Limb (tissue), 2 donors: ENCODE results near the gene UCN2.

Experiments
- DNase-seq, 2 donors: peaks; one replicate each; pipeline ENCODE4 v3.0.0-alpha.2; 2016; ENCODE audit errors: extremely low spot score in 2 of 2

Gene UCN2

GRCh38 chr3:48563382-48563918, at the start of gene UCN2:
Gene UCN2, minus strand, starts transcription at chr3:48563781. Its CDS starts 657 bp downstream, at chr3:48563124.
- no peak for DNase-seq

GRCh38 chr3:48612309-48612708, 48.7 kb upstream of the UCN2 start:
- no peak for DNase-seq

- peak; percentile 95 for DNase-seq
Observed at GRCh38 chr3:48609088-48610005, 45.8 kb upstream of the UCN2 start, which contains the start of gene UQCRC1. Gene UQCRC1, minus strand, starts transcription at chr3:48609646. Its CDS starts 26 bp downstream, at chr3:48609620.

DNA sequence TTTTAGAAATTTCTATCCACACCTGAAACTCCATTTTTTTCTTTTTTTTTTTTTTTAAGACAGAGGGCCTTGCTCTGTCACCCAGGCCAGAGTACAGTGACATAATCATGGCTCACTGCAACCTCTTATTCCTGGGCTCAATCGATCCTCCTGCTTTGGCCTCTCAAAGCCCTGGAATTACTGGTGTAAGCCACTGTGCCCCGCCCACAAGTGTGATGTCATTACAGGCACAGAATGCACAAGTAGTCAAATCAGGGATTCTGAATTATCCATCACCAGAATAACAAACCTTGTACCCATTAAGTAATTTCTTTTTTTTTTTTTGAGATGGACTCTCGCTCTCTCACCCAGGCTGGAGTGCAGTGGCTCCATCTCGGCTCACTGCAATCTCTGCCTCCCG, 43.9 kb upstream of the UCN2 start:
- no peak for DNase-seq

- no peak for DNase-seq
Observed at GRCh38 chr3:48601622-48601994, 38.0 kb upstream of the UCN2 start.

DNA sequence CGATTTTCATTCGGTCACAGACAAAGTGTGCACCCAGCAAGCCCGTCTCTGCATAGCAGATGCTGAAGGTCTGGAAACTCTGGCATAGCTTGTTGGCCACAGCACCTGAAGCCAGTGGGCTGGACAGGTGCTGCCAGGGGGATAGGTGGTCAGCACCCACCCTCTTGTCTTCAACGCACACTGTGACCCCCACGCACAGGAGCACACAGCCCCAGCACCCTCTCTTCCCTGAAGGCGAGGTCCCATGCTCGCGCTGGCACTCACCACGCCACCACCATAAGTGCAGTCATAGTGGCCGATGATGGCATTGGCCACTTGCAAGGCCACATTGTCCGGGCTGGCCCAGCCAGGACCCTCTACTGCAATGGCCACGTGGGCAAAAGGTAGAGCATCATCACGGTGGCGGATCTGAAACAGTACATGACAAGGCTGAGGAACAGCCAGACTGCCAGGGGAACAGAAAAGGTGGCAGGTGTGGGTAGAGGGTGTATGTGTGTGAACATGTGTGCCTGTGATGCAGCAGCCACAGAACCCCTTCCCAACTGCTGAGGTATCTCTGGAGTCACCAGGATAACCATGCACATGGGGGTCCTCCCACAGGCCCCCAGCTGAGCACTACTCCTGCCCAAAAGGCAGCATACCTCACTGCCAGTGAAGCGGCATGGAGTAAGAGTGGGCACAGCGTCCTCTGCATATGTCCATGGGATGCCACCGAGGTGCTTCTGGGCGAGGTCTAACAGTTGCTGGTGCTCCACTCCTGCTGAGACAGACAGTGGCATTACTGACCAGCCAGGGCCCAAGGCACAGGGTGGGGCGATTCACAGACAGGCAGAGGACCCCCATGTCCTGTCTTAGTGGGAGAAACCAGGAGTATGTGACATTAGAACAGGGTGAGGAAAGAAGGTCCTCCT, 37.4 kb upstream of the UCN2 start:
- no peak for DNase-seq

- no peak for DNase-seq
Observed at GRCh38 chr3:48599509-48600285, 36.1 kb upstream of the UCN2 start.

DNA sequence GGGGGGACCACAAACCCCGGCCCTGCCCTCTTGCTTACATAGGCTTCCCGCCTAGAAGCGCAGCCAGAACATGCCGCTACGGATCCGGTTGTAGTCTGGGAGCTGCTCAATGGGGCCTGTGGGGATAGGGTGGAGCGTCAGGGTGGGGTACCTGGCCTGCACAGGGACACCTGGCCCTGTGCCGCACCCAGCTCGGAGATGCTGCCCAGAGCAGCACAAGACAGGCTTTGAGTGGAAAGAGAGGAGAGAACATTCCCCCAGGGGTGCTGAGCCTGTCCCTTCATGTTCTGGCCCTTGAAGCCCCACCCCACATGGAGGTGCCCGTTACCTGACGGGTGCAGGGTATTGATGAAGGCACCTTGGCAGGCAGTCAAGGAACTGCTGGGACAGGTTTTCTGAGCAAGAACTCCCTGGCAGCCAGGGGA, 35.5 kb upstream of the UCN2 start:
- no peak for DNase-seq

DNA sequence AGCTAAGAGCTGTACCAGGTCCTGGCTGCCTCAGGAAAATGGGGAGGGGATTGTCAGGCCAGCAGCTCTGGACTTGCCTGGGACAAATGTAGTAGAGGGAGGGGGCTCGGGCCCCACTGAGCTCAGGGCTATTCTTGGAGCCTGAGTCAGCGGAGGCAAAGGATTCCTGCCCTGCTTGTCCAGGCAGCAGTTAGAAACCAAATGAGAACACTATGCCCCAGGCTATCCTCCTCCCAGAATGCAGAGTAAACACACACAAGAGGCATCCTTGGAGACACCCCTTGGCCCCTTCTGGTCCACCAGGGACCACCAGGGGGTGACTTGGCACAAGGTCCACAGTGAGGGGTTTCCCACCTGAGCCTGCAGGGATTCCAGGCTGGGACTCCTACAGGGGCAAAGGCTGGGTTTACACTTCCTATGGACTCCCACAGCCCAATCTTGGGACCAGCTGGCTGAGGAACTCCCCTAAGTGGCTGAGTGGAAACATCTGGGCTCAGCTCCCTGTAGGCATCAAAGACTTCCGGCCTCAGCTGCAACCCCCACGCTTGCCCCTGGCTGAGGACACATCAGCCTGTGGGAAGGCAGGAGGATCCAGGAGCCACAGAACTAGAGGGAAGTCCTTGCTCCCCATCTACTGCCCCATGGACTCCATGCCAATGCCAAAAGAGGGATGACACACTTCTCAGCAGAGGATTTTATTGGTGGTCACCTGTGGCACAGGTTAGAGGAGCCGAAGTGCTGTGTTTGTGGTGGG, 34.9 kb upstream of the UCN2 start:
- DNase-seq, result peak; percentile 13 to 46

DNA sequence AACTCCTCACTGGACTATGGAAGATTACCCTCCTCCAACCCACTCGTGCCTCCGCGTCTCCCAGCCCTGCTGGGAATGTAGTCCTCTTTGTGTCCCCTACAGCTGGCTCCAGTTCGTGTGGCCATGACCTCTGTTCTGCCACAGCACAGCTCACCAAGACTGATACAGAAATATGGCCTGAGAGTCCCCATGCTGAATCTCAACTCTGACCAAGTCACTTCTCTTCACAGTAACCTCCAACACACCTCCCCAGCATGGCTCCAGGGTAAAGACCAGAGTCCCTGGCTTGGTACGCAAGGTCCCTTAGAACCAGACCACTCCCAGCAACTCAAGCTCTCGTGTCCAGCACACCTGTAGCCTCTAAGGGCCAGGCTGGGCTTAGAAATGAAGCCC, 33.8 kb upstream of the UCN2 start:
- no peak for DNase-seq

- no peak for DNase-seq
Observed at GRCh38 chr3:48596676-48597407, 33.3 kb upstream of the UCN2 start.

GRCh38 chr3:48596157-48596556, 32.6 kb upstream of the UCN2 start:
- DNase-seq, result no peak

- DNase-seq, result peak in 1 of 2 donors; percentile 18
Observed at GRCh38 chr3:48595526-48596121, 32.0 kb upstream of the UCN2 start.

GRCh38 chr3:48595075-48595525, 31.5 kb upstream of the UCN2 start, which contains the start of gene COL7A1:
Gene COL7A1, minus strand, starts transcription at chr3:48595329. Its CDS starts 170 bp downstream, at chr3:48595159.
- peak in 1 of 2 donors; percentile 48 for DNase-seq

DNA sequence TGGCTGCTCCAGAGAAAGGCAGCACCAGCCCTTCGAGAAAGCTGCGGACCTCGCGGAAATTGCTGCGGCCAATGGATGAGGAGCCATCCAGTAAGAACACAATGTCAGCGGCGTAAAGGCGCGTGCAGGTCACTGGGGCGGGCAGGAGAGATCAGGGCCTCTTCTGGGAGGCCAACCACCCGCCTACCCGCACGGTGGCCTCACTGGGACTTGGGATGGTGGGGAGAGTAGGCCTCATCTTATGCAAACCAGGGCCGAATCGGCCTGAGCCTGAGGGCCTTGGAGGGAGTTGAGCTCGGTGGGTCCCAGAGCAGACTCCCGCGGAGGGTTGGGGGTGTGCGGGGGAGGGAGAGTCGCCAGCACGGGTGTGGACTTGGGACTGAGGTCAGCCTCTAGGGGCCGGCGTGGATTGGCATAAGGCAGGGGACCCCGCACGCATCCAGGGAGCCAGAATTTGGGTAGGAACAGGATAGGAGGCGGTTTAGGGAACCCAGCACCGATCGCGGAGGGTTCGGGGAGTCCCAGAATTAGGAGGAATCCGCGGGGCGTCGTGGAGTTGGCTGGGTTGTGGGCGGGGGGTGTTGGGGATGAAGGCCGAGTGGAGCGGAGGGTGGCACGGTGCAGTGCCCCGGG, 31.0 kb upstream of the UCN2 start:
- DNase-seq, result no peak

DNA sequence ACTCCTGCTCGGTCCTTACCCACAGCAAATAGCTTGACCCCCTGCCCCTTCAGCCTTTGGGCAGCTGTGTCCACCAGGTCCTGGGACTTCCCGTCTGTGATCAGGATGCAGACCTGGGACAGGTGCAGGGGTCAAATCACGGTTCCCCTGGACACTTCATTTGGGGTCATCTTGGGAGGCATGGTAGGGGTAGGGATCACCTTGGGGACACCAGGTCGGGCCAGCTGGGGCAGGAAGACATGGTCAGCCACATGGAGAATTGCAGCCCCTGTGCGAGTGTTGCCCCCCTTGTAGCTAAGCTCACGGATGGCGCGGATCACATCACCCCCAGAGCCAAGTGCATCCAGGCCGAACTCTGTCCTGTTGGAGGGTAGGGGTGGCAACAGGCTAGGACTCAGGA, 29.8 kb upstream of the UCN2 start:
- DNase-seq, result no peak

DNA sequence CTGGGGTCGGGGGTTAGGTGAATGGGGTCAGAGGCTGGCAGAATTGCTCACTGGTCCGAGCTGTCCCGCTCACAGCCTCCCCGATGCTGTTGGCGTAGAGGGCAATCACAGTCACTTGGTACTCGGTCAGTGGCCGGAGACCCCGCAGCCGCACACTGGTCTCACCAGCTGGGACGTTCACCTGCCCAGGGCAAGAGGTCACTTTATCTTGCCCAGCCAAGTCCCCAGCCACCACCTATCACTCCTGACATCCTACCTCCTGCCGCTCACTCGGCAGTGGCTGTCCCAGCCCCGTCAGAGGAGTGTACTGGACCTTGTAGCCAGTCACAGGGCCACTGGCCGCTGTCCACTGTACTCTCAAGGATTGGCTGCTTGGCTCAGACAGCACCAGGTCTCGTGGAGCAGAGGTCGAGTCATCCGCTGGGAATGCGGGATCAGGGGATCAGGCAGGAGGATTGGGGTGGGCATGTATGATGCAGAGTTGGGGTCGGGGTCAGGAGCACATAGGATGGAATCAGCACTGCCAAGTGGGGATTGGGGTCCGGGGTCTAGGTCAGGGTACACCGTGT, 29.0 kb upstream of the UCN2 start:
- DNase-seq, result no peak

GRCh38 chr3:48591886-48592518, 28.4 kb upstream of the UCN2 start:
- no peak for DNase-seq
